ENCODE data around the gene FAM227A. TPM values are rescaled to one million over a fixed set of nuclear protein-coding genes. Genes with fewer than 3 reads are reported as not detected.
"Not testable (repeated sequence)": the region's sequence is repeated elsewhere in the genome, so short reads cannot be mapped to it uniquely, and the experiment has no call there.

Gene FAM227A
- total RNA-seq, 2 donors from 2014 or later: 0.45 to 0.63 TPM

- Mint-ChIP-seq H3K4me1 (no peaks in the 10 kb centered on the region), H3K36me3 (ENCODE audit: low read depth) (no peaks in the 10 kb centered on the region), H3K4me3 (no peak overlapping the region), H3K27ac (no peak overlapping the region), H3K9me3 (no peaks in the 10 kb centered on the region), H3K27me3 (peaks cover 11% of the 10 kb centered on the region)
- no peak for ATAC-seq (replicated peaks)
These were observed 17.5 kb downstream of the FAM227A start for GRCh38 chr22:38638728-38639127.

- Mint-ChIP-seq H3K9me3 (no peaks in the 10 kb centered on the region), H3K27ac (no peak overlapping the region), H3K4me1 (no peaks in the 10 kb centered on the region), H3K4me3 (no peak overlapping the region), H3K27me3 (peaks cover 11% of the 10 kb centered on the region), H3K36me3 (ENCODE audit: low read depth) (no peaks in the 10 kb centered on the region)
- no peak for ATAC-seq (replicated peaks)
These were observed 18.0 kb downstream of the FAM227A start for GRCh38 chr22:38638216-38638615.

GRCh38 chr22:38632528-38632927 is 23.7 kb downstream of the FAM227A start:
- Mint-ChIP-seq H3K36me3 (ENCODE audit: low read depth) (no peaks in the 10 kb centered on the region), H3K9me3 (no peaks in the 10 kb centered on the region), H3K27ac (no peak overlapping the region), H3K4me3 (no peak overlapping the region), H3K27me3 (no peaks in the 10 kb centered on the region), H3K4me1 (peaks cover 8% of the 10 kb centered on the region)
- ATAC-seq (replicated peaks): no peak

GRCh38 chr22:38631724-38632123 is 24.5 kb downstream of the FAM227A start:
- no peaks in the 10 kb centered on the region for H3K36me3 Mint-ChIP-seq (ENCODE audit: low read depth)
- peak; percentile 48 for ATAC-seq (replicated peaks)
- H3K27me3 Mint-ChIP-seq: no peaks in the 10 kb centered on the region
- H3K4me1 Mint-ChIP-seq: peaks cover 8% of the 10 kb centered on the region
- H3K27ac Mint-ChIP-seq: peak overlapping the region; percentile 73
- no peaks in the 10 kb centered on the region for H3K9me3 Mint-ChIP-seq
- peak overlapping the region; percentile 44 for H3K4me3 Mint-ChIP-seq

- Mint-ChIP-seq H3K4me3 (no peak overlapping the region), H3K36me3 (ENCODE audit: low read depth) (no peaks in the 10 kb centered on the region), H3K9me3 (no peaks in the 10 kb centered on the region), H3K4me1 (peaks cover 8% of the 10 kb centered on the region), H3K27ac (no peak overlapping the region), H3K27me3 (no peaks in the 10 kb centered on the region)
- ATAC-seq (replicated peaks): no peak
These were observed 27.1 kb downstream of the FAM227A start for GRCh38 chr22:38629108-38629507.

GRCh38 chr22:38628444-38628843 is 27.7 kb downstream of the FAM227A start:
- peaks cover 8% of the 10 kb centered on the region for H3K4me1 Mint-ChIP-seq
- no peak for ATAC-seq (replicated peaks)
- no peak overlapping the region for H3K27ac Mint-ChIP-seq
- no peaks in the 10 kb centered on the region for H3K9me3 Mint-ChIP-seq
- no peaks in the 10 kb centered on the region for H3K27me3 Mint-ChIP-seq
- no peaks in the 10 kb centered on the region for H3K36me3 Mint-ChIP-seq (ENCODE audit: low read depth)
- H3K4me3 Mint-ChIP-seq: no peak overlapping the region

- no peaks in the 10 kb centered on the region for H3K4me1 Mint-ChIP-seq
- H3K9me3 Mint-ChIP-seq: no peaks in the 10 kb centered on the region
- peaks cover 8% of the 10 kb centered on the region for H3K27me3 Mint-ChIP-seq
- no peak overlapping the region for H3K4me3 Mint-ChIP-seq
- H3K36me3 Mint-ChIP-seq (ENCODE audit: low read depth): no peaks in the 10 kb centered on the region
- no peak overlapping the region for H3K27ac Mint-ChIP-seq
- peak; percentile 28 for ATAC-seq (replicated peaks)
These were observed 32.8 kb downstream of the FAM227A start for GRCh38 chr22:38623351-38623750.

GRCh38 chr22:38618682-38619081 is 37.5 kb downstream of the FAM227A start:
- no peak for ATAC-seq (replicated peaks)
- Mint-ChIP-seq H3K4me3 (no peak overlapping the region), H3K4me1 (no peaks in the 10 kb centered on the region), H3K36me3 (ENCODE audit: low read depth) (no peaks in the 10 kb centered on the region), H3K9me3 (no peaks in the 10 kb centered on the region), H3K27me3 (peaks cover 16% of the 10 kb centered on the region), H3K27ac (no peak overlapping the region)

GRCh38 chr22:38618258-38618657 is 37.9 kb downstream of the FAM227A start:
- Mint-ChIP-seq H3K27ac (no peak overlapping the region), H3K9me3 (no peaks in the 10 kb centered on the region), H3K27me3 (peaks cover 16% of the 10 kb centered on the region), H3K4me1 (no peaks in the 10 kb centered on the region), H3K4me3 (no peak overlapping the region), H3K36me3 (ENCODE audit: low read depth) (no peaks in the 10 kb centered on the region)
- no peak for ATAC-seq (replicated peaks)

GRCh38 chr22:38615064-38615405 is 41.2 kb downstream of the FAM227A start:
- not testable (repeated sequence) for H3K27ac Mint-ChIP-seq; H3K36me3 Mint-ChIP-seq (ENCODE audit: low read depth); H3K4me3 Mint-ChIP-seq; ATAC-seq (replicated peaks); H3K9me3 Mint-ChIP-seq; H3K4me1 Mint-ChIP-seq
- H3K27me3 Mint-ChIP-seq: peaks cover 16% of the 10 kb centered on the region

- no peaks in the 10 kb centered on the region for H3K4me1 Mint-ChIP-seq
- no peaks in the 10 kb centered on the region for H3K9me3 Mint-ChIP-seq
- no peak for ATAC-seq (replicated peaks)
- no peaks in the 10 kb centered on the region for H3K36me3 Mint-ChIP-seq (ENCODE audit: low read depth)
- H3K27ac Mint-ChIP-seq: no peak overlapping the region
- H3K4me3 Mint-ChIP-seq: no peak overlapping the region
- peaks cover 14% of the 10 kb centered on the region for H3K27me3 Mint-ChIP-seq
These were observed 41.7 kb downstream of the FAM227A start for GRCh38 chr22:38614332-38615063.

- H3K27me3 Mint-ChIP-seq: peaks cover 13% of the 10 kb centered on the region
- peak; percentile 82 for ATAC-seq (replicated peaks)
- no peaks in the 10 kb centered on the region for H3K9me3 Mint-ChIP-seq
- H3K4me3 Mint-ChIP-seq: no peak overlapping the region
- no peaks in the 10 kb centered on the region for H3K4me1 Mint-ChIP-seq
- no peak overlapping the region for H3K27ac Mint-ChIP-seq
- no peaks in the 10 kb centered on the region for H3K36me3 Mint-ChIP-seq (ENCODE audit: low read depth)
These were observed 42.6 kb downstream of the FAM227A start for GRCh38 chr22:38613588-38613987.

GRCh38 chr22:38612217-38613006 is 43.8 kb downstream of the FAM227A start:
- H3K4me3 Mint-ChIP-seq: no peak overlapping the region
- no peak for ATAC-seq (replicated peaks)
- no peak overlapping the region for H3K27ac Mint-ChIP-seq
- H3K27me3 Mint-ChIP-seq: peaks cover 17% of the 10 kb centered on the region
- no peaks in the 10 kb centered on the region for H3K36me3 Mint-ChIP-seq (ENCODE audit: low read depth)
- H3K4me1 Mint-ChIP-seq: no peaks in the 10 kb centered on the region
- no peaks in the 10 kb centered on the region for H3K9me3 Mint-ChIP-seq

- ATAC-seq (replicated peaks): no peak
- H3K9me3 Mint-ChIP-seq: no peaks in the 10 kb centered on the region
These were observed 44.6 kb downstream of the FAM227A start for GRCh38 chr22:38611559-38611958.

GRCh38 chr22:38610234-38610633 is 46.0 kb downstream of the FAM227A start:
- H3K27me3 Mint-ChIP-seq: peaks cover 10% of the 10 kb centered on the region
- H3K4me1 Mint-ChIP-seq: no peaks in the 10 kb centered on the region
- ATAC-seq (replicated peaks): no peak
- H3K4me3 Mint-ChIP-seq: no peak overlapping the region
- no peaks in the 10 kb centered on the region for H3K9me3 Mint-ChIP-seq
- no peak overlapping the region for H3K27ac Mint-ChIP-seq
- H3K36me3 Mint-ChIP-seq (ENCODE audit: low read depth): no peaks in the 10 kb centered on the region

More at GRCh38 chr22:38611559-38611958, 44.6 kb downstream of the FAM227A start:
- Mint-ChIP-seq H3K4me3 (no peak overlapping the region), H3K27me3 (peaks cover 14% of the 10 kb centered on the region), H3K4me1 (no peaks in the 10 kb centered on the region), H3K27ac (no peak overlapping the region), H3K36me3 (ENCODE audit: low read depth) (no peaks in the 10 kb centered on the region)

All from activated T-helper 17 cell treated with anti-CD3 and anti-CD28 coated beads, Interleukin-2, amount 50 U/mL, for 72 hours (primary cell).